Activated CD8-positive, alpha-beta memory T cell treated with anti-CD3 and anti-CD28 coated beads for 4 hours (primary cell): ENCODE measurements around the gene EMC8.

Experiments
- DNase-seq, 2 donors: peaks; one replicate each; pipeline ENCODE4 v3.0.0-alpha.2; 2020; ENCODE audit warnings: low read depth in 2 of 2

EMC8 gene

DNA sequence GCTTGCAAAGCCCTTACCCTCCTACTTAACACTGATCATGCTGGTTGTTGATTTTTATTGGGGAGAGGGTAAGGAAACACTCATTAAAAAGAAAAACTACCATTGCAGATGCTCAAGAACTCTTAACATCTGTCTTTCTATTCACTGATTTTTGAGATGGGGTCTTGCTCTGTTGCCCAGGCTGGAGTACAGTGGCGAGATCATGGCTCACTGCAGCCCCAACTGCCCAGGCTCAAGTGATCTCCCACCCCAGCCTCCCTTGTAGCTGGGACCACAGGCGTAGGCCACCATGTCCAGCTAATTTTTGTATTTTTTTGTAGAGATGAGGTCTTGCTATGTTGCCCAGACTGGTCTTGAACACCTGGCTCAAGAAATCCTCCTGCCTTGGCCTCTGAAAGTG is 14.5 kb downstream of the EMC8 start:
- no peak for DNase-seq

- no peak for DNase-seq
These were observed 15.9 kb downstream of the EMC8 start for GRCh38 chr16:85783441-85783840.

GRCh38 chr16:85782451-85782850 is 16.9 kb downstream of the EMC8 start:
- DNase-seq: no peak

- no peak for DNase-seq
These were observed 17.5 kb downstream of the EMC8 start for GRCh38 chr16:85781695-85782370.

GRCh38 chr16:85781156-85781555 is 18.2 kb downstream of the EMC8 start:
- no peak for DNase-seq

GRCh38 chr16:85780281-85780680 is 19.1 kb downstream of the EMC8 start:
- DNase-seq: no peak

DNA sequence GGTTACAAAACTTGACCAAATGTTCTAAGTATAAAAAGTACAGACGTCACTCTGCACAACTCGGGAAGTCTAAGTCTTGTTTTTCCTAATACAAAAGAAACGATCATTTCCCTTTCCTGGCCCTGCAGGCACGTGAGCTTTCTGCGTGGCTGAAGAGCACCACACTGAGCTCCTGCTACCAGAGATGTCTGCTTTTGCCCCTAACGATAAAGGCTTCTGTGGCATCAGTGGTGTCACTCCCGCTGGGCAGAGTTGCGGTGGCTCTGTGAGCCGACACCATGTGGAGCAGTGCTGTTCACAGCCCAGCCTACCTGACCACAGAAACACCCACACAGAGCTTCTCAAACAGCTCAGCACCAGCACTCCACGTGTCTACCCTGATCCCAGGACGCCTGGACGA is 20.5 kb downstream of the EMC8 start:
- peak in 1 of 2 donors; percentile 7 for DNase-seq

DNA sequence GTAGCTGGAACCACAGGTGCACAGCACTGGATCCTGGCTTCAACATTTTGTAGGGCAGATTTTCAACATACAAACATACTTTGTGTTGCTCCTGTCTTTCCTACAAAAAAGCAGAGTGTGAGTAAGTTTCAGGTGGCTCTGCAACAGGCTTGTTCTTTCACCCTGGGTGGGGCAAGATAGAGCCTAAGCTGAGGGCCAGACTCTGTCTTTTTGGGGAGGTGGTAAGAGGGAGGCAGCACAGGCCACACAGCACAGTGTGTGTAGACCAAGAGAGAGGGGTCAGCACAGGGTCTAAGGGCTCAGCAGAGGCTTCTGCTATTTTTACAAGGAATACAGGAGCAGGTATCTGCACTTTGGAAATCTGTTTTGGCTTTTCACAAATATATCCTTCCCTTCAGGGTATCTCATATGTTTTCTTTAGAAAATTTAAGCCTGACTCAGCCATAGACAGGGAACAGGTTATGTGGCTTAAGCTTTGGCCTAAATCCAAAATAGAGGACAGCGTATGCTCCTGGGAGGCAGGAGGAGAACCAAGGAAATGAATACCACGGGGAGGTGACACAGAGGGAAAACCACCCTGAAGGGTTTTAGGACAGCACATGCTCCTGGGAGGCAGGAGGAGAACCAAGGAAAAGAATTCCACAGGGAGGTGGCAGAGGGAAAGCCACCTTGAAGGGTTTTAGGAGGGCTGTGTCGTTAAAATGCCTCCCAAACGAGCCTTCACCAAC is 21.6 kb downstream of the EMC8 start:
- no peak for DNase-seq

- DNase-seq: no peak
These were observed 24.5 kb downstream of the EMC8 start for GRCh38 chr16:85774811-85775210.

GRCh38 chr16:85774136-85774535 is 25.2 kb downstream of the EMC8 start:
- no peak for DNase-seq

GRCh38 chr16:85773044-85773443 is 26.3 kb downstream of the EMC8 start:
- DNase-seq: no peak

DNA sequence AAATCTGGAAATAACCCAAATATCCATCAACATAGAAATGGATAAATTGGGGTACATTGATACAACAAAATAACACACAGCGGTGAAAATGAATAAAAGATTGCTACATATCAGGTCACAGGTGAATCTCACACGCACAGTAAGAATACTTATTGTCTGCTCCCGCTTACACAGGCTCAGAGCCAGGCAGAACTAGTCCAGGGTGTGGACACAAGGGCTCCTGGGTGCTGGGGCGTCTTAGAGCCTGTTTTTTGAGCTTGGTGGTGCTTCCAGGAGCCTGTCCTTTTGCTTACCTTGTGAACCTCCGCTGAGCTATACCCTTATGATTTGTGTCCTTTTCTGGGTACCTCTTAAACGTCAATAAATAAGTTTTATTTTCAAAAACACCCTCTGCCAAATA is 28.6 kb downstream of the EMC8 start:
- no peak for DNase-seq

GRCh38 chr16:85768199-85768598 is 31.1 kb downstream of the EMC8 start:
- DNase-seq: no peak

GRCh38 chr16:85767531-85767930 is 31.8 kb downstream of the EMC8 start:
- DNase-seq: no peak

DNA sequence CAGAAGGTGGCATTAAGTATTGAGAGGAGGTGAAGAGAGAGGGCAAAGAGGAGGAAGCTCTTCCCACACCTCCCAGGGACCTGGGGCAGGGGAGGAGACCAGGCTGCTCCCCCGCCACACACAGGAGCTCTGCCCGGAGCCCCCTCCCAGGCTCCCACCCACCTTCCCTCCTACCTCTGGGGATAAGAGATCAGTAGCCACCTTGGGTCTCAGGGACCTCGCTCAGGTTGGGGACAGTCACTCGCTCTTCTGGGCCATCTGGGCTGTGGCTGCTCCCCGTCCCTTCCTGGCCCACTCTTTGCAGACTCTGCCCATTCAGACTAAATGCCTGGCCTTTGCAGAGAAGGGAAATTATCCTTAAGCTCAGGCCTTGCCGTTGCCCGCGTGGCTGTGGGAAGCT is 33.6 kb downstream of the EMC8 start:
- DNase-seq: no peak

DNA sequence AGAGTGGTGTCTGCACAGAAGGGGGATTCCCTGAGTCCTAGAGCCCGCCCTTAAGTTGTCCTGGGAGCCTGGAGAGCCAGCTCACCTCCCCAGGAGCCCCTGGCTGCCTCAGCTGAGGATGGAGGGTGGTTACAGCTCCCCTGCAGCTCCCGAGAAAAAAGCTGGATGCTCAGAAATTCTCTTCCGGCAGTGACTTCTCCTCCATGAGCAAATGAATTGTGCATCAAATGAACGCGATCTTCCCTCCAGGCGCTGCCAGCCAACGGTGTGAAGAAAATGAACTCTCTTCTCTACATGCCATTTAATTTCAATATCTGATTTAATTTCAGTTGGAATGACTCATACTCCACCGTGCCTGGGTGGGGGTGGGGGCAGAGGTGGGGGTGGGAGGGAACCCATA is 34.1 kb downstream of the EMC8 start:
- DNase-seq: no peak

GRCh38 chr16:85763616-85764015 is 35.7 kb downstream of the EMC8 start:
- no peak for DNase-seq

DNA sequence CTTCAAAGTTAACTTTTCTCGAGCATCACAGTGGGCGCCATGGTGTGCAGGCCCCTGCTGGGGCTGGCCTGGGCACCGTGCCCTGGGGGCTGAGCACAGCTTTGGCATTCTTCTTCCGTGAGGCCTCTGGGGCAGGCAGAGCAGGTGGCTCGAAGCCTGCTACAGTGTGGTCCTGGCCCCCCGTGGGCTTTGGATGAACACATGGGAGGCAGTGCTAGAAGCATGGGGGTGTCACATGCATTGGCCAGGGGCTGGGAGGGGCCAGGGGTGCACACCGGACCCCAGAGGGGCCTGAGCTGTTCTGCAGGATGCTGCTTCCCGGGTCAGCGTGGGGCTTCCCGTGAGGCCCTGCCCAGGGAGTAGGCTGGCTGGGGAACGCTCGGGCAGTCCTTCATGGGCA is 36.4 kb downstream of the EMC8 start:
- no peak for DNase-seq

DNA sequence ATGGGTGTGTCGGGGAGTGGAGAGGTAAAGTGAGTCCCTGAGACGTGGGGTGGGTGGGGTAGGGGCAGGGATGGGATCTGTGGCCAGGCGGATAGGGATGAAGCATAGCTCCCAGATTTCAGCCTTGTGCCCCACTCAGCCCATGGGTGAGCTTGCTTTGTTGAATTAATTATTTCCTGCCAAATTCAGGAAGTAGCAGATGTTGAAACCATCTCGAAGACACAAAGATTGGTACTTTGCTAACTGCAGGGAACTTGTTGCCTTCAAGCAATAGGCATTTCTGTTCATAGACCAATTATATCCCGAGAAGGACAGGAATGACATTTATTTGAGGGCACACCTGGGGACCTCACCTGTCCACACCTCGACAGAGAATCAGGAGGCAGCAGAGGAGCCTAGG is 37.5 kb downstream of the EMC8 start:
- DNase-seq: no peak

- no peak for DNase-seq
These were observed 39.5 kb downstream of the EMC8 start for GRCh38 chr16:85759631-85760419.

- DNase-seq: no peak
These were observed 40.2 kb downstream of the EMC8 start for GRCh38 chr16:85759136-85759535.

GRCh38 chr16:85757341-85757822 is 42.0 kb downstream of the EMC8 start:
- DNase-seq: no peak
